Adrenal gland (tissue), 5 donors: ENCODE data around the gene L3MBTL2.

Experiments
- POLR2A ChIP-seq, 2 donors: fragments of 450-650 bp; IDR thresholded peaks; one replicate each; pipeline ENCODE4 v1.6.1; 2017; ENCODE audit warnings: antibody characterized with exemption in 2 of 2, mild to moderate bottlenecking in 2 of 2, moderate library complexity in 1 of 2
- TF ChIP-seq, protein P1 (sequence below), 6 experiments: fragments of 450-650 bp in 4 of 6; fragments of 200-600 bp in 2 of 6; sonication (generic) in 1 of 6; IDR thresholded peaks; 1 replicate in 5 of 6; 2 replicates in 1 of 6; pipeline versions ENCODE4 v1.5.1 to v1.8.0; 2016 to 2021; ENCODE audit warnings: antibody characterized with exemption in 6 of 6, mild to moderate bottlenecking in 2 of 6, moderate library complexity in 1 of 6
- donor health status: DM: no; HTN: no; CAD: no.

GRCh38 chr22:41193829-41194228 is 11.3 kb upstream of the L3MBTL2 start:
- TF ChIP-seq, protein P1, sequence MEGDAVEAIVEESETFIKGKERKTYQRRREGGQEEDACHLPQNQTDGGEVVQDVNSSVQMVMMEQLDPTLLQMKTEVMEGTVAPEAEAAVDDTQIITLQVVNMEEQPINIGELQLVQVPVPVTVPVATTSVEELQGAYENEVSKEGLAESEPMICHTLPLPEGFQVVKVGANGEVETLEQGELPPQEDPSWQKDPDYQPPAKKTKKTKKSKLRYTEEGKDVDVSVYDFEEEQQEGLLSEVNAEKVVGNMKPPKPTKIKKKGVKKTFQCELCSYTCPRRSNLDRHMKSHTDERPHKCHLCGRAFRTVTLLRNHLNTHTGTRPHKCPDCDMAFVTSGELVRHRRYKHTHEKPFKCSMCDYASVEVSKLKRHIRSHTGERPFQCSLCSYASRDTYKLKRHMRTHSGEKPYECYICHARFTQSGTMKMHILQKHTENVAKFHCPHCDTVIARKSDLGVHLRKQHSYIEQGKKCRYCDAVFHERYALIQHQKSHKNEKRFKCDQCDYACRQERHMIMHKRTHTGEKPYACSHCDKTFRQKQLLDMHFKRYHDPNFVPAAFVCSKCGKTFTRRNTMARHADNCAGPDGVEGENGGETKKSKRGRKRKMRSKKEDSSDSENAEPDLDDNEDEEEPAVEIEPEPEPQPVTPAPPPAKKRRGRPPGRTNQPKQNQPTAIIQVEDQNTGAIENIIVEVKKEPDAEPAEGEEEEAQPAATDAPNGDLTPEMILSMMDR (IDR thresholded peaks at IDR 0.05) = no peak
- TF ChIP-seq POLR2A (IDR thresholded peaks at IDR 0.05) = no peak
